Type B pancreatic cell (in vitro differentiated cells): ENCODE results near the gene PTPRR. TPM values are rescaled to one million over a fixed set of nuclear protein-coding genes. Genes with fewer than 3 reads are reported as not detected.

Experiments used
- DNase-seq: peaks from one replicate; pipeline ENCODE4 v3.0.0; 2021; ENCODE audit warnings: mixed read lengths; ENCODE audit not compliant: unreplicated experiment; ENCODE audit errors: extremely low spot score
- H3K27ac Mint-ChIP-seq: 2 replicates; pipeline ENCODE4 v1.8.0; 2021; ENCODE audit warnings: mild to moderate bottlenecking, mixed read lengths
- H3K27me3 Mint-ChIP-seq: 2 replicates; pipeline ENCODE4 v1.8.0; 2021; ENCODE audit warnings: mixed read lengths
- H3K36me3 Mint-ChIP-seq: 2 replicates; pipeline ENCODE4 v1.8.0; 2021; ENCODE audit warnings: mixed read lengths
- H3K4me1 Mint-ChIP-seq: one replicate; pipeline ENCODE4 v1.8.0; 2021; ENCODE audit warnings: mixed read lengths; ENCODE audit not compliant: unreplicated experiment
- H3K4me3 Mint-ChIP-seq: 2 replicates; pipeline ENCODE4 v1.8.0; 2021; ENCODE audit warnings: mild to moderate bottlenecking, mixed read lengths
- H3K9me3 Mint-ChIP-seq: 2 replicates; pipeline ENCODE4 v1.8.0; 2021; ENCODE audit warnings: mixed read lengths
- CTCF ChIP-seq: fragments of 200-600 bp; sonication (generic); conservative IDR thresholded peaks from 2 replicates; pipeline ENCODE4 v1.5.0; 2021; ENCODE audit warnings: antibody characterized with exemption, mild to moderate bottlenecking
- total RNA-seq: library from RNA; stranded (reverse); gene quantifications from 2 replicates; pipeline ENCODE4 v1.2.1, GENCODE V29; 2021; ENCODE audit warnings: low replicate concordance

PTPRR gene
- total RNA-seq, 1 donor from 2014 or later, result 0.77 TPM

- no peak for TF ChIP-seq CTCF
- H3K9me3 Mint-ChIP-seq, result peaks cover under 1% of the 10 kb centered on the region
These were observed 146.5 kb downstream of the PTPRR start for GRCh38 chr12:70774055-70774454.

GRCh38 chr12:70772836-70773235 lies 147.7 kb downstream of the PTPRR start:
- Mint-ChIP-seq H3K27ac (no peak overlapping the region), H3K9me3 (no peaks in the 10 kb centered on the region), H3K36me3 (no peaks in the 10 kb centered on the region), H3K27me3 (no peaks in the 10 kb centered on the region), H3K4me1 (no peaks in the 10 kb centered on the region), H3K4me3 (no peak overlapping the region)
- DNase-seq, result no peak
- TF ChIP-seq CTCF, result no peak

More at GRCh38 chr12:70774055-70774454, 146.5 kb downstream of the PTPRR start:
- H3K27ac Mint-ChIP-seq, result no peak overlapping the region
- H3K27me3 Mint-ChIP-seq, result no peaks in the 10 kb centered on the region
- DNase-seq, result no peak
- no peaks in the 10 kb centered on the region for H3K36me3 Mint-ChIP-seq
- no peaks in the 10 kb centered on the region for H3K4me1 Mint-ChIP-seq
- no peak overlapping the region for H3K4me3 Mint-ChIP-seq

GRCh38 chr12:70771581-70771980 lies 149.0 kb downstream of the PTPRR start:
- Mint-ChIP-seq H3K4me3 (no peak overlapping the region), H3K4me1 (no peaks in the 10 kb centered on the region), H3K27ac (no peak overlapping the region), H3K27me3 (no peaks in the 10 kb centered on the region), H3K9me3 (no peaks in the 10 kb centered on the region), H3K36me3 (no peaks in the 10 kb centered on the region)
- no peak for DNase-seq
- no peak for TF ChIP-seq CTCF

GRCh38 chr12:70763666-70764065 lies 156.9 kb downstream of the PTPRR start:
- DNase-seq, result no peak
- no peaks in the 10 kb centered on the region for H3K9me3 Mint-ChIP-seq
- no peaks in the 10 kb centered on the region for H3K27me3 Mint-ChIP-seq
- no peak overlapping the region for H3K4me3 Mint-ChIP-seq
- no peak for TF ChIP-seq CTCF
- H3K27ac Mint-ChIP-seq, result no peak overlapping the region
- no peaks in the 10 kb centered on the region for H3K4me1 Mint-ChIP-seq
- H3K36me3 Mint-ChIP-seq, result no peaks in the 10 kb centered on the region

GRCh38 chr12:70762000-70762399 lies 158.5 kb downstream of the PTPRR start:
- Mint-ChIP-seq H3K27ac (no peak overlapping the region), H3K4me3 (no peak overlapping the region), H3K27me3 (no peaks in the 10 kb centered on the region), H3K36me3 (no peaks in the 10 kb centered on the region), H3K4me1 (peaks cover 5% of the 10 kb centered on the region), H3K9me3 (no peaks in the 10 kb centered on the region)
- no peak for TF ChIP-seq CTCF
- no peak for DNase-seq
